Fibroblast of lung (primary cell): ENCODE data around the gene TAS2R46. TPM values are rescaled to one million over a fixed set of nuclear protein-coding genes. Genes with fewer than 3 reads are reported as not detected.

Experiments
- DNase-seq, 2 donors: peaks; one replicate each; pipeline versions ENCODE4 v3.0.0 to v3.0.0-alpha.2; 2010; ENCODE audit warnings: low read depth in 2 of 2
- H2AFZ ChIP-seq: 2 replicates; pipeline ENCODE4 v1.5.1; 2012; ENCODE audit warnings: low read length, control low read depth, inconsistent platforms
- H3K27ac ChIP-seq: 2 replicates; pipeline ENCODE4 v1.5.1; 2011; ENCODE audit warnings: low read length, control low read depth; ENCODE audit not compliant: insufficient read depth
- H3K27me3 ChIP-seq: 2 replicates; pipeline ENCODE4 v1.5.1; 2011; ENCODE audit warnings: mild to moderate bottlenecking, low read length; ENCODE audit not compliant: control insufficient read depth, insufficient read depth
- H3K36me3 ChIP-seq: 2 replicates; pipeline ENCODE4 v1.5.1; 2011; ENCODE audit warnings: low read length; ENCODE audit not compliant: control insufficient read depth, insufficient read depth
- H3K4me1 ChIP-seq: 2 replicates; pipeline ENCODE4 v1.5.1; 2011; ENCODE audit warnings: low read length; ENCODE audit not compliant: control insufficient read depth, insufficient read depth; ENCODE audit errors: extremely low read depth
- H3K4me2 ChIP-seq: 2 replicates; pipeline ENCODE4 v1.5.1; 2011; ENCODE audit warnings: low read length, control low read depth; ENCODE audit not compliant: insufficient read depth; ENCODE audit errors: extremely low read depth
- H3K4me3 ChIP-seq, 4 experiments: fragments of 200-600 bp in 1 of 4; sonication (generic) in 1 of 4; replicated peaks in 1 of 4; 2 replicates each; pipeline ENCODE4 v1.5.1; 2011 to 2016; ENCODE audit warnings: low read length in 4 of 4, low read depth in 3 of 4, mild to moderate bottlenecking in 3 of 4, control low read depth in 2 of 4, inconsistent platforms in 1 of 4, mixed read lengths in 1 of 4; ENCODE audit not compliant: insufficient read depth in 1 of 4; ENCODE audit errors: control extremely low read depth in 1 of 4
- H3K79me2 ChIP-seq: 2 replicates; pipeline ENCODE4 v1.5.1; 2012; ENCODE audit warnings: mild to moderate bottlenecking, low read length, inconsistent platforms; ENCODE audit not compliant: control insufficient read depth, insufficient read depth
- H3K9ac ChIP-seq: 2 replicates; pipeline ENCODE4 v1.5.1; 2011; ENCODE audit warnings: mild to moderate bottlenecking, low read length, control low read depth; ENCODE audit not compliant: insufficient read depth
- H3K9me3 ChIP-seq: 2 replicates; pipeline ENCODE4 v1.5.1; 2012; ENCODE audit warnings: low read depth, low read length; ENCODE audit not compliant: control insufficient read depth, insufficient read depth
- H4K20me1 ChIP-seq: 2 replicates; pipeline ENCODE4 v1.5.1; 2011; ENCODE audit warnings: low read length; ENCODE audit not compliant: control insufficient read depth, insufficient read depth; ENCODE audit errors: extremely low read depth
- CTCF ChIP-seq, 2 donors: IDR thresholded peaks in 1 of 2; conservative IDR thresholded peaks in 1 of 2; 1 replicate in 1 of 2; 2 replicates in 1 of 2; pipeline ENCODE4 v1.5.1; 2011 to 2012; ENCODE audit warnings: low read length in 2 of 2, control low read depth in 1 of 2, inconsistent platforms in 1 of 2, low read depth in 1 of 2, mild to moderate bottlenecking in 1 of 2
- EZH2 ChIP-seq: IDR thresholded peaks from 2 replicates; pipeline ENCODE4 v1.5.1; 2012; ENCODE audit warnings: low read length, control low read depth, mild to moderate bottlenecking; ENCODE audit errors: missing control alignments
- polyA plus RNA-seq, 2 donors: library from polyadenylated mRNA; depleted of rRNA in 1 of 2; stranded (reverse) in 1 of 2; unstranded in 1 of 2; fragments of >200 nt; gene quantifications; 2 replicates each; pipeline ENCODE4 v1.2.1, GENCODE V29; 2011 to 2012; ENCODE audit warnings: missing spikeins in 1 of 2
- total RNA-seq: library from RNA; depleted of rRNA; stranded (reverse); fragments of >200 nt; gene quantifications from 2 replicates; pipeline ENCODE4 v1.2.1, GENCODE V29; 2014

The TAS2R46 gene
- total and polyA plus RNA-seq, 2 donors (not counting 1 experiment from before 2014, with no cell fraction given) = 2.0 TPM; not detected in 1

GRCh38 chr12:11067514-11067913, 5.4 kb upstream of the TAS2R46 start:
- no peaks in the 10 kb centered on the region for H3K27me3 ChIP-seq
- H3K9ac ChIP-seq = no peak overlapping the region
- no peak overlapping the region for H2AFZ ChIP-seq
- H4K20me1 ChIP-seq = no peaks in the 10 kb centered on the region
- H3K36me3 ChIP-seq = no peaks in the 10 kb centered on the region
- H3K4me1 ChIP-seq = no peaks in the 10 kb centered on the region
- H3K27ac ChIP-seq = no peak overlapping the region
- no peaks in the 10 kb centered on the region for H3K9me3 ChIP-seq
- no peak for TF ChIP-seq CTCF (conservative IDR thresholded peaks at IDR 0.05 in 1 of 2, IDR thresholded peaks at IDR 0.05 in 1 of 2; ENCODE audit: low read depth in 1 of 2, low read length in 2 of 2)
- TF ChIP-seq EZH2 = no peak
- H3K79me2 ChIP-seq = no peaks in the 10 kb centered on the region
- peak; percentile 15 to 57 for DNase-seq
- H3K4me2 ChIP-seq = no peak overlapping the region
- no peak overlapping the region for H3K4me3 ChIP-seq

GRCh38 chr12:11059784-11060183, 2.3 kb downstream of the TAS2R46 start:
- no peaks in the 10 kb centered on the region for H3K36me3 ChIP-seq
- peak; percentile 4 to 13 for DNase-seq
- no peak for TF ChIP-seq EZH2

GRCh38 chr12:11059041-11059440, 3.1 kb downstream of the TAS2R46 start:
- Histone ChIP-seq H3K9ac (no peak overlapping the region), H4K20me1 (no peaks in the 10 kb centered on the region), H2AFZ (no peak overlapping the region), H3K36me3 (no peaks in the 10 kb centered on the region), H3K27ac (no peak overlapping the region), H3K4me2 (no peak overlapping the region), H3K27me3 (no peaks in the 10 kb centered on the region), H3K79me2 (no peaks in the 10 kb centered on the region), H3K4me1 (no peaks in the 10 kb centered on the region), H3K4me3 (no peak overlapping the region), H3K9me3 (no peaks in the 10 kb centered on the region)
- DNase-seq = no peak
- no peak for TF ChIP-seq CTCF (conservative IDR thresholded peaks at IDR 0.05 in 1 of 2, IDR thresholded peaks at IDR 0.05 in 1 of 2; ENCODE audit: low read depth in 1 of 2, low read length in 2 of 2)
- TF ChIP-seq EZH2 = no peak

More at GRCh38 chr12:11059784-11060183, 2.3 kb downstream of the TAS2R46 start:
- Histone ChIP-seq H3K9me3 (no peaks in the 10 kb centered on the region), H3K79me2 (no peaks in the 10 kb centered on the region), H3K4me3 (no peak overlapping the region), H3K27me3 (no peaks in the 10 kb centered on the region), H3K4me1 (no peaks in the 10 kb centered on the region), H3K27ac (no peak overlapping the region), H3K9ac (no peak overlapping the region), H2AFZ (no peak overlapping the region), H4K20me1 (no peaks in the 10 kb centered on the region), H3K4me2 (no peak overlapping the region)
